ENCODE results near the gene RAMP1.

The RAMP1 gene

DNA sequence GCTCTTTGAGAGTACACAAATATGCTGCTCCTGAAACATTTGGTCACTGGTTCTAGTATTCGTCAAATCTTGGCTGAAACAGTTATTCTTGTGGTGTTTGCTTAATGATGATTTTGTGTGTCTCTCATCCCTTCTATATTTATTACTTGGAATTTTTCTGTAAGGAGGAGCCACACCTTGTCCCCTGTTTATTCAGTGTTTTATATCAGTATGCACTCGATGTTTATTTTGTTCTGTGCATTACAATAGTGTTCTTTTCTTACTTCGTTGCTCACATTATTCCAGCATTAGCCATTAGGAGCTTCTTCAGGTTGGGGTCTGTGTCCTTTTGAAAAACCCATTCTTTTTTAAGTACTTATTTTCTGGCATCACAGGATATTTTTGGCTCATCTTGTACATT is 5.1 kb upstream of the RAMP1 start:
- DNase-seq (ENCODE audit: low read depth): no peak
- TF ChIP-seq, protein P1, sequence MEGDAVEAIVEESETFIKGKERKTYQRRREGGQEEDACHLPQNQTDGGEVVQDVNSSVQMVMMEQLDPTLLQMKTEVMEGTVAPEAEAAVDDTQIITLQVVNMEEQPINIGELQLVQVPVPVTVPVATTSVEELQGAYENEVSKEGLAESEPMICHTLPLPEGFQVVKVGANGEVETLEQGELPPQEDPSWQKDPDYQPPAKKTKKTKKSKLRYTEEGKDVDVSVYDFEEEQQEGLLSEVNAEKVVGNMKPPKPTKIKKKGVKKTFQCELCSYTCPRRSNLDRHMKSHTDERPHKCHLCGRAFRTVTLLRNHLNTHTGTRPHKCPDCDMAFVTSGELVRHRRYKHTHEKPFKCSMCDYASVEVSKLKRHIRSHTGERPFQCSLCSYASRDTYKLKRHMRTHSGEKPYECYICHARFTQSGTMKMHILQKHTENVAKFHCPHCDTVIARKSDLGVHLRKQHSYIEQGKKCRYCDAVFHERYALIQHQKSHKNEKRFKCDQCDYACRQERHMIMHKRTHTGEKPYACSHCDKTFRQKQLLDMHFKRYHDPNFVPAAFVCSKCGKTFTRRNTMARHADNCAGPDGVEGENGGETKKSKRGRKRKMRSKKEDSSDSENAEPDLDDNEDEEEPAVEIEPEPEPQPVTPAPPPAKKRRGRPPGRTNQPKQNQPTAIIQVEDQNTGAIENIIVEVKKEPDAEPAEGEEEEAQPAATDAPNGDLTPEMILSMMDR (IDR thresholded peaks at IDR 0.05; ENCODE audit: low read length, missing control alignments): no peak
- no peak overlapping the region for H3K4me3 ChIP-seq (replicated peaks; ENCODE audit: low read depth, low read length)

- DNase-seq (ENCODE audit: low read depth): no peak
- TF ChIP-seq, protein P1 (IDR thresholded peaks at IDR 0.05; ENCODE audit: low read length, missing control alignments): no peak
Measured at GRCh38 chr2:237857791-237858190, 1.6 kb upstream of the RAMP1 start.

DNA sequence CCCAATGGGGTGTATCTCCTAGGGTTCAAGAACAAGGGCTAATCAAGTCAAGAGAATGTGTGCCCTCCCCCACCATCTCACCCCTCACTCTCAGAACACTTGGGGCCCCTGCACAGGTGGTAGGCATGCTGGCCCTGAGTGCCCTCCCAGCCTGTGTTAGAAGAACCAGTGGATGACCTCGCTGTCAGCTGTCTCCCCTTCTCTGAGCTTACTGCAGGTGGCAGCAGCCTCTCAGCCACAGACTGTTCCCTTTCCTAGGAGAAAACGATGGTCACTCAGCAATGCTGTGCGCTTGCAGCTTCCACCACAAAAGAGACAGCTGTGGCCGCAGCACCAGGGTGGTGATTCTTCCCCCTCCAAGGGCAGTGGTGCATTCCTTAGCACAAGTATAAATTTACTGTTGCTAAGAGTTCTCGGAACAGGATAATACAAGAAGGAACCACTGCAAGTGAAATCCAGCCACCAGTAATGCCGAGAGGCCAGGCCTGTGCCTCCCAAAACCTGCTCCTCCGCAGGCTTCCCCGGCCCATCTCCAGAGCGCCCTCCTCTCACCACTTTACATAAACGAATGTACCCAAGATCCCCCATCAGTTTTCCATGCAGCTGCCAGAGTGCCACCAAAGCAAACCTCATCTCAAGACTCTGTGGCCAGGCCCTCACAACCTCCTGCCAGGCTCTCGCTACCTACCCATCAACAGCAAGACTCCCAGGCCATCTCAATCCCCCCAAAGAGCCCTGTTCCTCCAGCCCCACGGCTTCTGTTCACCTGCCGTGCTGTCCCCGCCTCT is 935 bp upstream of the RAMP1 start:
- TF ChIP-seq, protein P1 (IDR thresholded peaks at IDR 0.05; ENCODE audit: low read length, missing control alignments): peak; percentile 96
- no peak overlapping the region for H3K4me3 ChIP-seq (replicated peaks; ENCODE audit: low read depth, low read length)
- DNase-seq (ENCODE audit: low read depth): peak; percentile 91

More at GRCh38 chr2:237857791-237858190, 1.6 kb upstream of the RAMP1 start:
- H3K4me3 ChIP-seq (replicated peaks; ENCODE audit: low read depth, low read length): no peak overlapping the region

DNA sequence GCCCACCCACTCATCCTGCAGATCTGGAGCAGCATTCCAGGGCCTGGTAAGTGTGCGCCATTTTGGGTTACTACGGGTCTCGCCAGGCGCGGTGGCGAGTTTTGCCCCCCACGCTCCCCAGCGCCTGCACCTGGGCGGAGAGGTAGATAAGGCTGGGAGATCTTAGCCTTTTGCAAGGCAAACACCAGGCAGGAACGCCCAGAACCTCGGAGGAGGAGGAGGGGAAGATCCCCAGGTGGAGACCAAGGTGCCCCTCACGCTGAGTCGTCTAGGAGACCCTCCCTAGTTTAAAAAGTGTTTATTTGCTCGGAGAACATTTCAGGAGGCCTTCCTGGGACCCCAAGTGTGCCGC is 365 bp upstream of the RAMP1 start:
- H3K4me3 ChIP-seq (replicated peaks; ENCODE audit: low read depth, low read length): peak overlapping the region; percentile 33
- TF ChIP-seq, protein P1 (IDR thresholded peaks at IDR 0.05; ENCODE audit: low read length, missing control alignments): no peak
- no peak for DNase-seq (ENCODE audit: low read depth)

DNA sequence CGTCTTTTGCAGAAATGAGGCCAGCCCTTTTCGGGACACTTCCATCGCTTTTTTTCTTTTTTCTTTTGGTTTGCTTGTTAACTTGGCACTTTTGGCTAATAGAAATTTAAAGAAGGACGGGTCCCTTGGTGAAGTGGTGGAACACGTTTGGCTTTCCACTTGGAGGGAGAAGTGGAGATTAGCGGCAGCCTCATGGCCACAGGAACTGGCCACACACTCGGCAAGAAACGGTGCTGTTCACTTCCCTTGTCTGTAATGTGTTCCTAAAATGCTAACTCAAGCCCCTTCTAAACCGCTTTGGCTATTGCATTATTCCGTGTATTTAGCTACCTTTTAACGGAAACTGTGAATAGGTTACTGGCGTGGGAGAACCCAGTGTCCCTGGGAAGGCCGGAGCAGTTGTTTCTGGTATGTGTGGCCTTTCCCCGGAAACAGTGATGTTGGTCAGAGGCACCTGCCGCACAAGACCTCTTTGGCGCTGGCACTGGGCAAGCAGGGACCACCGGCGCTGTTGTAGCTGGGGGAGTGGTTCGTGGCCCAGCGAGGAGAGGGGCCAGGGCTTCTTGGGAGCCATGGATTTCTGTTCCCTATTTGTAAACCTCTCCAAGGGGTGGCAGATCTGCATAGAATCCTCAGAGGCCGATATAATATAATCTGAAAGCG is 981 bp downstream of the RAMP1 start:
- peak overlapping the region; percentile 53 for H3K4me3 ChIP-seq (replicated peaks; ENCODE audit: low read depth, low read length)
- TF ChIP-seq, protein P1 (IDR thresholded peaks at IDR 0.05; ENCODE audit: low read length, missing control alignments): no peak
- no peak for DNase-seq (ENCODE audit: low read depth)

DNA sequence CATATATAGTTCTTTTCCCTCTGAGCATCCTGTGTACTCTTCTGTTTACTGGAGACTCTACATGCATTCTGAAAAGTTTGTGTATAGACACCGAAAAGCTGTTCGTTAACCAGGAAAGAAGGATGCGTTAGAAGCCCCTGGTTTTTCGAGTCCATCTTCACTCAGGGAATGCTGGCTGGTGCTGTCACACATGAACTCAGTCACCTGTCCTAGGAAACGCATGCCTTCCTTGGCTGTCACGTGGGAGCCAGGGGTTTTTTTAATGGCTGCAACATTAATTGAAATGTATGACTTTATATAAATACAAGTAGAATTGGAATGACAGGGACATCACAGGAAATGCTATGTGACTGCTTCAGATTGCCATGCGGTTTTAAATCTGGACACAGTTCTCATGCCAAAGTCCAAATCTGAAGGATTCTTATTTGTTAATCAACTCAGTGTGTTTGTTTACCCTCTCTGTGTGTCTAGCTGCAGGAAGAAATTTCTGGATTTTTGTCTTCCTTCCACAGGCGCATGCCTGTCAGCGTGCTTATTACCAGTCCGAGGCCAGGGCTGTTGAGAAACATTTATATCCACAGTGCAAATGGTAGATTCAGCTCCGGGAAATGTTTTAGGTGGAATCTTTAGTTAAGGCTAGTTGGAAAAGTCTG is 2.6 kb downstream of the RAMP1 start:
- H3K4me3 ChIP-seq (replicated peaks; ENCODE audit: low read depth, low read length): no peak overlapping the region
- DNase-seq (ENCODE audit: low read depth): no peak
- TF ChIP-seq, protein P1 (IDR thresholded peaks at IDR 0.05; ENCODE audit: low read length, missing control alignments): no peak

All from fibroblast of pulmonary artery (primary cell).